Stimulated activated CD8-positive, alpha-beta memory T cell treated with anti-CD3 and anti-CD28 coated beads, Interleukin-12 subunit alpha, Interleukin-12 subunit beta, amount 100 ng/mL, for 24 hours (primary cell): ENCODE measurements around the gene POLH.

Experiments used
- DNase-seq: peaks from one replicate; pipeline ENCODE4 v3.0.0-alpha.2; 2020; ENCODE audit errors: extremely low read depth

Gene POLH

DNA sequence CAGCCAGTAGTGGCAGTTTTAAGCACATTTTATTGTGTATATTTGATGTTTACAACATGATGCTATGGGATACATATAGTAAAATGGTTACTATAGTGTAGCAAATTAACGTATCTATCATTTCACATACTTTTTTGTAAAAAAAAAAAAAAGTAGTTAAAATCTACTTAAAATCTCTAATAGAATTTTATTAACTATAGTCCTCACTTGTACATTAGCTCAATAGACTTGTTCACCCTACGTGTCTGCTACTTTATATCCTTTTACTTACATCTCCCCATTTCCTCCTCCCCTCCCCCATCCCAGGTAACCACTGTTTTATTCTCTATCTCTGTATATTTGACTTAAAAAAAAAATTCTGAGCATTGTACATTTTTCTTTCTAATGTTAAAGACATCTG is 30.0 kb downstream of the POLH start:
- DNase-seq: no peak

- no peak for DNase-seq
Measured at GRCh38 chr6:43608310-43608763, 32.4 kb downstream of the POLH start.

- DNase-seq: no peak
Measured at GRCh38 chr6:43608807-43609206, 32.8 kb downstream of the POLH start.

- DNase-seq: no peak
Measured at GRCh38 chr6:43609402-43609801, 33.4 kb downstream of the POLH start.

DNA sequence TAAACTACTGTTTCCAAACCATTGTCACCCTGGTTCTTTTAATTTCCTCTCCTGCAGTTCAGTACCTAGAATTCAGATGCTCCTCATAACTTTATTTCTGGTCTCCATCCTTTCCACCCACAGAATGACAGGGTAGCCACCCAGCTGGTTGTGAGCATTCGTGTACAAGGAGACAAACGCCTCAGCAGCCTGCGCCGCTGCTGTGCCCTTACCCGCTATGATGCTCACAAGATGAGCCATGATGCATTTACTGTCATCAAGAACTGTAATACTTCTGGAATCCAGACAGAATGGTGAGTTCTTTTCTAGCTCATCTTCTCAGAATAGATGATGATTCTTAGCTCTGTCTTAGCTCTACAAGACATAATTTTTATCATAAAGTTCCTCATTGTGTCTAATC is 34.4 kb downstream of the POLH start:
- no peak for DNase-seq

GRCh38 chr6:43613721-43614395 is 37.9 kb downstream of the POLH start:
- DNase-seq: no peak

GRCh38 chr6:43614396-43614730 is 38.4 kb downstream of the POLH start:
- no peak for DNase-seq

DNA sequence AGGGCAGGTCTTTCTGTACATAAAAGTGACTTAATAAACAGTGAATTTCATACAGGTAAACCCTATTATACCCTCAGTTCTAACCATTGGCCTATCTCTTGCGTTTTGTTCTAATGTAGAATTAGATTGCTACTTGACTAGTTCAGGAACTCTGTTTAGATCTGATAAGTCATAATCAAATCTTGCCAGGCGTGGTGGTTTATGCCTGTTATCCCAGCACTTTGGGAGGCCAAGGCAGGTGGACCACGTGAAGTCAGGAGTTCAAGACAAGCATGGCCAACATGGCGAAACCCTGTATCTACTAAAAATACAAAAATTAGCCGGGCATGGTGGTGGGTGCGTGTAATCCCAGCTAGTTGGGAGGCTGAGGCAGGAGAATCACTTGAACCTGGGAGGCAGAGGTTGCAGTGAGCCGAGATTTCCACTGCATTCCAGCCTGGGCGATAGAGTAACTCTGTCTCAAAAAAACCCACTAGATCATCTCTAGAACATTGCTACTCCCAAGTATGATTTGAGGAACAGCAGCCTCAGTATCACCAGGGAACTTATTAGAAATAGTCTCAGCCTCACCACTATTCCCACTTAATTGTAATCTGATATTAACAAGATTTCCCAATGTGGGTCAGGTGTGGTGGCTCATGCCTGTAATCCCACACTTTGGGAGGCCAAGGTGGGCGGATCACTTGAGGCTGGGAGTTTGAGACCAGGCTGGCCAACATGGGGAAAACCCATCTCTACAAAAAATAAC is 40.9 kb downstream of the POLH start:
- no peak for DNase-seq

- DNase-seq: no peak
Measured at GRCh38 chr6:43621078-43621835, 45.3 kb downstream of the POLH start.

- DNase-seq: no peak
Measured at GRCh38 chr6:43621836-43622180, 45.8 kb downstream of the POLH start.

GRCh38 chr6:43622541-43622940 is 46.6 kb downstream of the POLH start:
- no peak for DNase-seq

GRCh38 chr6:43623880-43624785 is 48.1 kb downstream of the POLH start:
- no peak for DNase-seq

DNA sequence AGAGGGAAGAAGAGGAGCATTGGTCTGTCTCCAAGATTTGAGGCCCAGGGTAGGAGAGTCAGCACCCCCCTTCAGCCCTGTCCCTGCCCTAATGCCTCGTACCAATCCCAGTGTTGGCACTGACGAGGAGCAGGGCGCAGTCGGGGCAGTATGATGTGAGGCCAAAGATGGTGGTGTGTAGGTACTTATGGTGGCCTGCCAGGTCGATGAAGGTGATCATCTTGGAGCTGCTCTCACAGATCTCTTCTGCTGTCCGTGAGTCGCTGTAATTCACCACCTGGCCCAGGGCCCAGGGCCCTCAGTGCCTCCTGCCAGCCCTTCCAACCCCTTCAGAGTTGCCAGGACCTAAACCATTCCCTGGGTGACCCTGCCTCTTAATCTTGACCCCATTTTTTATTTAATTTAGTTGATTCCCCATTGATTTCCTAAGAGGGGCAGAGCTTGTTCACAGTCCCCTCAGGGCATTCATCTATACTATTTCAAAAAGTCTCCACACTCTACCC is 48.9 kb downstream of the POLH start:
- DNase-seq: no peak

DNA sequence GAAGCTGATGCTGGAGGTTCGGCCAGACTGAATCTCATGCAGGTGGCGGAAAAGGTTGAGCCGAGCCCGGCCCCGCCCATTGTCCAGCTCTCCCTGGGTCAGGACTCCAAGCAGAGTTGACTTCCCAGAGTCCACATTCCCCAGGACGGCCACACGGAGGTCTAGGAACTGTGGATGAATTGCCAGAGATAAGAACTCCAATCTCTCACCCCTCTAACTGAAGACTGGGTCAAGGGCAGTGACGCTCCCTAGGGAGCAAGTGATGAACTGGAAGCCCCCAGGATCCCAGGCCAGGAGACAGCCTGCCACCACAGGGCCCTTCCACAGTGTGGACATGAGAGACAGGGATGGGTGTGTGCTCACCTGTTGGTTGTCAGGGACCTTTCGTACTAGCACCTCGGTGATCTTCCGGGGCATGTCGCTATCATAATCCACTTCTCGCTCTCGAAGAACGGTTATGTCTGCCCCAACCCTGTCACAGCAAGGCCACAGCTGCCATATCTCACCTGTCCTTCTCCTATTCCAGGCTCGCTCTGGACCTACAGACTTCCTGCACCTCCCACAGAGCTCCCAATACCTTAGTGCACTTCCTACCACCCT is 49.5 kb downstream of the POLH start:
- DNase-seq: no peak

DNA sequence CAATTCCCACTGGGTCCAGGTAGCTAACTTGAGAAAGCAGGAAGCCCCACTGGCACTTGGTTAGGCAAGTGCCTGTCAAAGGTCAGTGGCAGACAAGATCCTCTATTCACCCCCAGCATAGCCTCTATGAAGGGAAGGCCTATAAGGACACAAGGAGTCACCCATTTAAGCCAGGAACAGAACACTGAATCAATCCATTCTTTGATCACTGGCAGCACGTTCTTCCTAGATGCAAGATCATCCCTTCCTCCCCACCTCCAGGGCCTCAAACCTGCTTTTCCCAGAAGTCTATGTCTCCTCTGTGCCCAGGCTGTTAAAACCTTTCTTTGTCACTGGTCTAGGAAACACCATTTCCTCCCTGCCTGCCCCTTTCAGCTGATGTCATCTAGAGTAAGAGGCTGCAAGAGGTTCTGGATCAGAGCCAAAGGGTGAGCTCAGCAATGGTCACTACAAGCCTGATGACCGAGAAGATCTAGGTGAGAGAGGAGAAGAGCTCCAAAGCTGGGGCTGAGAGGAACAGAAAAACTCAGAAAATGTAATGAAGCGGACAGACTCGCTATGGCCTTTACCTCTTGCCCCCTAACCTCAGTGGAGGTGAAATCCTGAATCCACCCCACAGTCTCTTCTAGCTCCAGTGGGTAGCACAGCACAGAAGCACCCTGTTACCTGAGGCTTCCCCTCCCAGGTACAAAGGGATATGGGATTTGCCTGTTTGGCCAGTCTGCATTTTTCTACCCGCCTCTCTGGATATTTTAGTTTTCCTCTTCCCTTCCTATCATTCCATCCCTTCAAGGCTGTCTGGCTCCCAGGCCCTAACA is 51.2 kb downstream of the POLH start:
- DNase-seq: no peak

DNA sequence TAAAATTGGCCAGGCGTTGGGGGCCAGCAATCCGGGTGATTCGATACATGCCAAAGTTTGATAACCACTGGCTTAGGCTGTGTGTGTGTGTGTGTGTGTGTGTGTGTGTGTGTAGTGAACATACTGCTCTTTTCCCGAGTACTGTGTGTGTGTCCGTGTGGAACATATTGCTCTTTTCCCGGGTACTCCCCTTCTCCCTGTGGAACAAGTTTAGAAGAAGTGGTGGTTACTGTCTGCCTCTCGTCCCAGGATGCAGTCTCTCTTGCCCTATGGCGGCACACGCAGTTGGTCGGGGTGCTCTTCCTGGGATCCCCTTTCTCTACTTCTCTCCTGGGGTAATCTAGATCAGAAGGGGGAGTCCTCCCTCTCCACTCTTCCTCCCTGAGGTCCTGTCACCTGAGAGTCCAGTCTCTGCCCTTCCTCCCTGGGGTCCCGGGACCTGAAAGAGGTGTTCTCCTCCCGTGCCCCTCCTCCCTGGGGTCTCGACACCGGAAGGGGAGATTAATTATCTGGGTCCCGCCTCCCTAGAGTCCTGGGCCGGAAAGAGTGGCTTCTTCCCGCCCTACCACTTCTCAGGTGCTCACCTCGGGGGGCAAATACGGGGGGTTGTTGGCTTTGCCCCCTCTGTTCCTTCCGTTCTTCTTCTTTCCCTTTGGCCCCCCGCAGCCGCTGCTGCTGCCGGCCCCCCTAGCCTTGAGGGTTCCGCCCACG is 52.6 kb downstream of the POLH start:
- peak; percentile 20 for DNase-seq

GRCh38 chr6:43629104-43629504 is 53.1 kb downstream of the POLH start, which contains the start of gene GTPBP2:
Gene GTPBP2, minus strand, starts transcription at chr6:43629264. Its CDS starts 102 bp downstream, at chr6:43629162.
- DNase-seq: peak; percentile 90

DNA sequence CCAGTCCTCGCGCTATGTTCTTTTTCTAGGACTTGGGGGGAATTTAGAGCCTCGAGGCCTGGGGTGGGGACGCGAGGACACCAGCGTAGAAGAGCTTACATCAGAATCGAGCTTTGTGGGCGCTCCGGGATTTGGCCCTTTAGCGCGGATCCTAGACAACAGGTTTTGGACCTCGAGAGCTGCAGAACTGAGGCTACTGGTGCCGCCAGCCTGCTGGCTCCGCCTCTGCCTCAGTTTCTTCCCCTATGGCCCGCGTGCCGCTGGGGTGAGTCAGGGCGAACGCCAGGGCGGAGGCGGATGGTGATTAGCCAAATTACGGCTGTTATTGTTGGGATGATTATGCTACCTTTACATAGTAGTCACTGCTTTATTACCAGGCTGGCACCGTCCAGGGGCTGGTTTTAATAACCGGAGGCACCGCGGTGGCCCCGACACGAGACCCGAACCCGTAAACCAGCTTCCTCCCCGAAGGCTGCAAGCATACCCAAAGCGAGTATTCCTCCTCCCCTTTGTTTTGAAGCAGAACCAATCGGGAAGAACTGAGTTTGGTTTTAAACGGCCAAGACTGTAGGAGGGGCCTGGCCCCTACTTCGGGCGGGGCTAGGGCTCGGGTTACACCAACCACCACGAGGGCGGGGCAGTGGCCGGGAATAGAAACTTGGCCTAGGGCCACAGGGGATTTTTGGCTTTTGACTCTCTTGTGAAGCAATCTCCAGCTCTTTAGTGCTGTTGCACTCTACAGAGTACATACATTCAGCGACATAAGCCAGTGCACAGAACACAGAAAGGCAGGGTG is 53.7 kb downstream of the POLH start:
- peak; percentile 76 for DNase-seq
